HG03097 (cell line): ENCODE results near the gene FUOM.

Experiments used
- ATAC-seq: cut with Tn5 transposase; IDR thresholded peaks from one replicate; pipeline ENCODE4 v1.9.1; 2021; ENCODE audit not compliant: unreplicated experiment, low FRiP score

FUOM gene, protein sequence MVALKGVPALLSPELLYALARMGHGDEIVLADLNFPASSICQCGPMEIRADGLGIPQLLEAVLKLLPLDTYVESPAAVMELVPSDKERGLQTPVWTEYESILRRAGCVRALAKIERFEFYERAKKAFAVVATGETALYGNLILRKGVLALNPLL

GRCh38 chr10:133357285-133358161 is at the start of gene FUOM:
TSS of gene FUOM (minus strand) at chr10:133358019. CDS start at chr10:133358007, 12 bp downstream.
- ATAC-seq = peak; percentile 43

GRCh38 chr10:133405844-133406527 is 48.2 kb upstream of the FUOM start:
- ATAC-seq = no peak

DNA sequence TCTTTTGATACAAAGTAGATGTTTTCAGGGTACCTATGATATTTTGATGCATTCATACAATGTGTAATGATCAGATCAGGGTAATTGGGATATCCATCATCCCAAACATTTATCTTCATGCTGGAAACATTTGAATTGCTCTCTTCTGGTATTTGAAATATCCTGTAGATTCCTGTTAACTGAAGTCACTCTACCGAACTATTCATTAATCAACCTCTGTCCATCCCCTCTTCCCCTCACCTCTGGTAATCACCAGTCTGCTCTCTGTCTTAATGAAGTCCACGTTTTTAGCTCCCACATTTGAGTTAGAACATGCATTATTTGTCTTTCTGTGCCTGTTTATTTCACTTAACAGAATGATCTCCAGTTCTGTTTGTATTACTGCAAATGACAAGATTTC is 47.5 kb upstream of the FUOM start:
- ATAC-seq = no peak

GRCh38 chr10:133403784-133404183 is 46.0 kb upstream of the FUOM start:
- ATAC-seq = no peak

- no peak for ATAC-seq
Measured at GRCh38 chr10:133403359-133403758, 45.5 kb upstream of the FUOM start.

- ATAC-seq = no peak
Measured at GRCh38 chr10:133401981-133402725, 44.3 kb upstream of the FUOM start.

DNA sequence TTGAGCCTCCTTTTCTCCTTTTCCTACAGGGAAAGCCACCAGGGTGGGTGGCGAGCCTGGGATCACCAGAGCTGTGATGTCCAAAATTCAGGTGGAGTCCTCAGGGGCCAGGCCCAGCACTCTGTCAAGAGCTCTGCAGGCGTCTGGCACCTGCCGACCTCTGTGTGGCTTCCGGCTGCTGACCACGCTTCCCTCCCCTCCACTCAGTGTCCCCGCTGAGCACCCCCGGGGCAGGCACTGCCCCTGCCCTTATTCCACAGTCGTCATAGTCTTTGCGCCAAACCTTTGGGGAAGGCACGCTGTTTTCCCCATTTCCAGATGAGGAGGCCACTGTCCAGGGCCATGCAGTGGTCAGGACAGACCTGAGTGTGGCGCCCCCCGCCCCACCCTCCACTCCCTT is 43.7 kb upstream of the FUOM start:
- ATAC-seq = peak; percentile 11

DNA sequence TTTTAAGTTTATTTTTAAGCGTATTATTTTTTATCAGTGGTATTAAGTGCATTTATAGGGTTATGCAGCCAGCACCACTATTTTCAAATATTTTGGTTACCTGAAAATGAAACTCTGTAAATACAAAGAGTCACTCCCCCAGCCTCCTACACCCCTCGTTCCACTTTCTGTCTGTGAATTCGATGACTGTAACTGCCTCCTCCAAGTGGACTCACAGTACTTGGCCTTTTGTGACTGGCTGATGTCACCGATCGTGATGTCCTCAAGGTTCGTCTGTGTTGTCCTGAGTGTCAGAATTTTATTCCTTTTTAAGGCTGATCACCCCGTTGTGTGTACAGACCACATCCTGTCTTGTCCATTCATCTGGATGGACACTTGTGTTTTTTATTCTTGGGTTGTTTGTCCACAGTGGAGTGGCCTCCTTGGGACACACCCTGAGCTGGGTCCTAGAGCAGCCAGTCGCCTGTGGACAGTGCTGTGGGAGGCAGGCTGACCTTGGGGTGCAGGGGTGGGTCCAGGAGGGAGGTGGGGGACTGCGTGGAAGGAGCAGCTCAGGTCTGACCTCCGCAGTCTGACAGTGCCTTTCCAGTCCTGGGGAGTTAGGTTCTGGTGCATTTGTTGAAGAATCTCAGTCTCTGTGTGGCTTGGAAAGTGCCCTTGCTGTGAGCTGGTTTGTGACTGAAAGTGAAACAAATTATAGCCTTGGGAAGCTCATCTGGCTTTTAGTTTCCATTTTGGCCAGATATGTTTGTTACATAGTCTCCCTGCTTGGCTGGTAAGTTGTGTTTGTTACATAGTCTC is 43.0 kb upstream of the FUOM start:
- peak; percentile 43 for ATAC-seq

- no peak for ATAC-seq
Measured at GRCh38 chr10:133399123-133399601, 41.3 kb upstream of the FUOM start.

- ATAC-seq = no peak
Measured at GRCh38 chr10:133397938-133398337, 40.1 kb upstream of the FUOM start.

DNA sequence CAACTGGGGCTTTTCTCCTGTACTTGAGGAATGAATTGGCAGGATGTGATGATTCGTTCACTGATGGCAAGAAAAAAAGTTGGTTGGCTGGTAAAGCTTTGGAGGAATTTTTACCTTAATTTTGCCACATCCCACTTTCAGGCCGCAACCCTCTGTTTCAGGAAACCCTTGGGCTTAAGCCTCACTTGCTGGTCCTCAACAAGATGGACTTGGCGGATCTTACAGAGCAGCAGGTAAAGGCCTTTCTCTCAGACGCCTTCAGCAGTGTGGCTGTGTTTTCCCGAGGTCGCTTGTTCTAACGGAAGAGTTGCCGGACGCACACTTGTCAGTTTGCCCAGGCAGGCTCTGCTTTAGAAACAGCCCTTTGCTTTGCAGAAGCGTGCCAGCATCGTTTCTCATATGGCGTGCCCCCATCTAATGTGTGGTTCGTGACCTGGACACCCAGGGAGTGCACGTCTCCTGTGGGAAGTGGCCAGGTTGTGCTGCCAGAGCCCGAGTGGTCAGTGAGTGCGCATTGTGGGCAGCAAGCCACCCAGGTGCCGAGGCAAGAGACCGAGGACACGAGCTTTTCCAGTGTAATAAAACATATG is 38.3 kb upstream of the FUOM start:
- no peak for ATAC-seq

GRCh38 chr10:133394801-133395221 is 37.0 kb upstream of the FUOM start:
- ATAC-seq = no peak

DNA sequence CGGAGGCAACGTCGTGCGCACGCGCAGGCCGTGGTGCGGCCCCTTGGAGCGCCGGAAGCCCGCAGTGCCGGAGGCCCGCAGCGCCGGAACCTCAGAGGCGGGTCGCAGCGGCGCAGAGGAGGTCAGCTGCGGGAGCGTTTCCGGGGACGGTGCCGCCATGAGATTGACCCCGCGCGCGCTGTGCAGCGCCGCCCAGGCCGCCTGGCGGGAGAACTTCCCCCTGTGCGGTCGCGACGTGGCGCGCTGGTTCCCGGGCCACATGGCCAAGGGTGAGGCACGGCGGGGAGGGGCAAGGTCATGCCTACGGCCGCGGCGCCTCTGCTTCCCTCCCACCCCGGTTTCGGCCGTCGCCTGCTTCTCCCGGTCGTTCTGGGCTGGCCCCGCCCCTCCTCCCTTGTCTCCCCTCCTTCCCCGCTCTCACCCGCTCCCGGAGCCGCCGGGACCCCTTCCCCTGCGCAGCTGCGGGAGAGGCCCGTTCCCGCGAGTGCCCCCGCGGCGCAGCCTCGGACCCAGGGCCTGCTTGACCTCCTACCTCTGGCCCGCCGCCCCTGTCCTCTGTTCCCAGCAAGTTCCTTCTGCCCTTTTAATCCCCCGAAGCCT is 36.3 kb upstream of the FUOM start, which contains the start of gene MTG1:
Gene MTG1, plus strand, starts transcription at position 94 of the 600 bp plus-strand sequence. Its CDS starts 64 bp downstream, at position 158.
- peak; percentile 62 for ATAC-seq

DNA sequence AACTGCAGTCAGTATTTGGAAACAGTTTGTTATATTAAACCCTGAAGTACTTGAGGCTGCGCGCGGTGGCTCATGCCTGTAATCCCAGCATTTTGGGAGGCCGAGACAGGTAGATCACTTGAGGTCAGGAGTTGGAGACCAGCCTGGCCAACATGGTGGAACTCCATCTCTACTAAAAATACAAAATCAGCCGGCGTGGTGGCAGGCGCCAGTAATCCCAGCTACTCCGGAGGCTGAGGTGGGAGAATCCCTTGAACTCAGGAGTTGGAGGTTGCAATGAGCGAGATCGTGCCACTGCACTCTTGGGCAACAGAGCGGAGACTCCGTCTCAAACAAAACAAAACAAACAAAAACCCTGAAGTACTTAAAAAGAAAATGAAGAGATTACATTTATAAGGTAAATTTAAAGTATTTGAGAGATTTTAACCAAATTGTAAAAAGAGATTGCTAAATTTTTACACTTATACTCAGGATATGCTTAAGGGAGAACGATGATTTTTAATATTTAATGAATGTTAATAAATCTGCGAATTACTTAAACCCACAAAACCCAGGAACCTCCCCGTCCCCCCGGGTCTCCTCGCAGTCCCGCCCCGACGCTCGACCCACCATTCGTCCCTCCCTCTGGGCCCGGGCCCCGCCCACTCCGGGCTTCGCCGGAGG is 35.7 kb upstream of the FUOM start:
- ATAC-seq = no peak

GRCh38 chr10:133391761-133392518 is 34.1 kb upstream of the FUOM start:
- ATAC-seq = no peak

- ATAC-seq = no peak
Measured at GRCh38 chr10:133391249-133391635, 33.4 kb upstream of the FUOM start.

GRCh38 chr10:133390597-133391248 is 32.9 kb upstream of the FUOM start:
- no peak for ATAC-seq
